GM12801 (cell line): ENCODE results near the gene FOSB.

Experiments used
- TF ChIP-seq, protein P1 (sequence below): IDR thresholded peaks from one replicate; pipeline ENCODE4 v1.5.1; 2011; ENCODE audit warnings: control low read depth; ENCODE audit not compliant: insufficient read length; ENCODE audit errors: extremely low read depth

The FOSB gene

DNA sequence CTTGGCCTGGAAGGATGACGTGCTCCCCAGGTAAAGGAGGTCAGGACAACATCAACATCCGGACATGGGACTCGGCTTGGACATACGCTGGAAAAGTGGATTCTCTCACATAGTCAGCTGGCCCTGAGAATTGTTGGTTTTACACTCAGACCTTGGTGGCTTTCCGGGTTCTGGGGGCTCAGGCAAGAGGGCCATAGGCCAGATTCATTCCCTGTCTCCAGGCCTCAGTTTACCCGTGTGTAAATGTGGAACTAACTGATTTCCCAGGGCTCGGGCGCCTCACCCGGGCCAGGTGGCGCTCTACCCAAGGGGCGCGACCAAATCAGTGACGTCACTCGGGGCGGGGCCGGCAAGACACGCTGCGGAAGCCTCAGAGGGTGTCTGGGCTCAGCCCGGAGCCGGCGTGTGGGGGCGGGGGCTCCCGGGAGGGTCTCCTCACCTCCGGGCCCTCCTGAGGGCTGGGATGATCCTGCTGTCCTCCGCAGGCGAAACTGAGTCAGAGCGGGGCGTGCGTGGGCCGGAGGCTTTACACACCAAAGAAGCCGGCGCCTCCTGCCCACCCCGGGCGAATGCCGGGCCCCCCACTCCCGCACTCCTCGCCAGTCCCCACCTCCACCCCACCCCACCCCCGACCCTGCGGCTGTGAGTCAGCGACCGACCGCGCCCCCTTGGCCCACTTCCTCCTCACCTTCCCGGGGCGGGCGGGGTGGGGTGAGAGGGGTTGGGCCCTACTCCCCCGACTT lies 38.6 kb downstream of the FOSB start:
- TF ChIP-seq, protein P1, sequence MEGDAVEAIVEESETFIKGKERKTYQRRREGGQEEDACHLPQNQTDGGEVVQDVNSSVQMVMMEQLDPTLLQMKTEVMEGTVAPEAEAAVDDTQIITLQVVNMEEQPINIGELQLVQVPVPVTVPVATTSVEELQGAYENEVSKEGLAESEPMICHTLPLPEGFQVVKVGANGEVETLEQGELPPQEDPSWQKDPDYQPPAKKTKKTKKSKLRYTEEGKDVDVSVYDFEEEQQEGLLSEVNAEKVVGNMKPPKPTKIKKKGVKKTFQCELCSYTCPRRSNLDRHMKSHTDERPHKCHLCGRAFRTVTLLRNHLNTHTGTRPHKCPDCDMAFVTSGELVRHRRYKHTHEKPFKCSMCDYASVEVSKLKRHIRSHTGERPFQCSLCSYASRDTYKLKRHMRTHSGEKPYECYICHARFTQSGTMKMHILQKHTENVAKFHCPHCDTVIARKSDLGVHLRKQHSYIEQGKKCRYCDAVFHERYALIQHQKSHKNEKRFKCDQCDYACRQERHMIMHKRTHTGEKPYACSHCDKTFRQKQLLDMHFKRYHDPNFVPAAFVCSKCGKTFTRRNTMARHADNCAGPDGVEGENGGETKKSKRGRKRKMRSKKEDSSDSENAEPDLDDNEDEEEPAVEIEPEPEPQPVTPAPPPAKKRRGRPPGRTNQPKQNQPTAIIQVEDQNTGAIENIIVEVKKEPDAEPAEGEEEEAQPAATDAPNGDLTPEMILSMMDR = no peak

DNA sequence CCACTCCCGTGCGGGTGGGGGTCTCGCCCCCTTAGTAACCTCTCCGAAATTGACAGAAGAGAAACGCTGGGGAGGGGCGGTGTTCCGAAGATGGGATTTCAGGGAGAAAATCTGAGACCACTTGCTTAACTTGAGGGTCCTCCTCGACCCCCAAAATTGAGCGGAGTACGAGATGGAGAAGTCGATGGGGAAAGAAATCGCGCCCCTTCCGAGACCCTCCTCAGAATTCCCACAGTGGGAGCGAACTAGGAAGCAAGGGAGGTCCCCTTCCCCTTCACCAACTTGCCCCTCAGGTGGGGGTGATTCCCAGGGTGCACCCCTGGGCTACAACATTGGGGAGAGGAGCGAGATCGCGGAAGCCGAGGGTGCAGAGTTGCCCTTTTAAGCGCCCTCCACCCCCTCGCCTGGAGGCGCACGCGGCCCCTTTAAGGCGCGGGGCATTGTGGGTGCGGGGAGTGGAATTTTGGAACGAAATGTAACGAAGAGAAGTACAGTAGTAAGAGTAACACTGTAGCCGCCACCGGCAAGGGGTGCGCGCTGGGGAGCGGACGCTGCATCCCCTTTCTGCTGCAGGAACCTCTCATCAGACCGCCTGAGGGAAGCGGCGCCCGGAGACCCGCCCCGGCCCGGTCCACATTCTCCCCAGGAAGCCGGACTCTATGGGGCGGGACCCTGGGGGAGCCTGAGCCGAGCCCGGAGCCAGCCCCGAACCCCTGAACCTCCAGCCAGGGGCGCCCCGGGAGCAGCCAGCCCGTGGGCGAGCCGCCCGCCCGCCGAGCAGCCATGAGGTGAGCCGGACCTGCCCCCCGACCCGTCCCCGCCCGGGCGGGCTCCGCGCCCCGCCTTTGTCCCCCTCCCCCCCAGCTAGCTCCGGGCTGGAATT lies 39.4 kb downstream of the FOSB start, which contains the start of gene VASP:
Gene VASP, plus strand, starts transcription at position 491 of the 883 bp plus-strand sequence. Its CDS starts 293 bp downstream, at position 784.
- TF ChIP-seq, protein P1 = no peak

DNA sequence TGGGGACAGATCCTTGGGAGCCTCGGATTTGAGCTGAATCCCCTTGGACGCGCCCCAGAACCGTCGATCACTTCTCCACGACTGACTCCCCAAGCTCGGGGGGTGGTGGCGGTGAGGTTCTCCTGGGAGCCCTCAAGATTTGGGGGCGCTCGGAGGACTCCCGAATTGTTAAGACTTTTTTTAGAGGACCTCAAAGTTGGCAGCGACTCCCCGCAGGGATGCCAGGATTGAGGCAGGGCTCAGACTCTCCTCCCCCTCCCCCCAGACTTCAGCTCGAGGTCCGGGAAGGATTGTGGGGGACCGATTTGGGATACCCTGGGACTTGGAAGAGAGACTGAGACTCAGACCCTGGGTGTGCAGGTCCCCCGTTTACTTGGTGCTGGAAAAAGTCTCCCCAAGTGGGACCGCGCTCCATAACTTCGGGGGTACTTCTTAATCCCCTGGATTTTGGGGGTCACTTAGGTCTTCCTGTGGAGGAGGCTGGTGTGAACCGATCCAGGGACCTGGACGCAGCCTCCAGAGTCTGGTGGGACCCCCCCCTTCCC lies 40.1 kb downstream of the FOSB start:
- TF ChIP-seq, protein P1 = no peak

DNA sequence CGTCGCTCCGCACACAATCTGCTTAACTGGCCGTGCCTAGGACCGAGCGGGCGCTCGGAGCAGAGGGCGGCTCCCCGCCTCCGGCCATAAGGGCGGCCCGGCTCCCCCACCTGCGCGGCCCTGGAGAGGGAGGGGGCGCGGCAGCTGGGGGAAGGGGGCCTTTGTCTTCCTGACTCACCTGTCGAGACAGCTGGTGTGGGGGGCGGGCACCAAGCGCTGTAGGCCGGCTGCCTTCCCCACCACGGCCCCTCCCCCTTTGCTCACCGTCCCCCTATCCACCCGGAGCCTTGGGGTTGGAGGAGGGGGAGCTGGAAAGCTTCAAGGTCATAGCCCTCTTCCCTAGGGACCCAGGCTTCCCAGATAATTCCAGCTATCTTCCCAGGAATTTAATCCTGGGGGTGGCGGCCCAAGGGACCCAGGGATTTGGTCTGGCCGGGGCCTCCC lies 40.6 kb downstream of the FOSB start:
- TF ChIP-seq, protein P1 = no peak

DNA sequence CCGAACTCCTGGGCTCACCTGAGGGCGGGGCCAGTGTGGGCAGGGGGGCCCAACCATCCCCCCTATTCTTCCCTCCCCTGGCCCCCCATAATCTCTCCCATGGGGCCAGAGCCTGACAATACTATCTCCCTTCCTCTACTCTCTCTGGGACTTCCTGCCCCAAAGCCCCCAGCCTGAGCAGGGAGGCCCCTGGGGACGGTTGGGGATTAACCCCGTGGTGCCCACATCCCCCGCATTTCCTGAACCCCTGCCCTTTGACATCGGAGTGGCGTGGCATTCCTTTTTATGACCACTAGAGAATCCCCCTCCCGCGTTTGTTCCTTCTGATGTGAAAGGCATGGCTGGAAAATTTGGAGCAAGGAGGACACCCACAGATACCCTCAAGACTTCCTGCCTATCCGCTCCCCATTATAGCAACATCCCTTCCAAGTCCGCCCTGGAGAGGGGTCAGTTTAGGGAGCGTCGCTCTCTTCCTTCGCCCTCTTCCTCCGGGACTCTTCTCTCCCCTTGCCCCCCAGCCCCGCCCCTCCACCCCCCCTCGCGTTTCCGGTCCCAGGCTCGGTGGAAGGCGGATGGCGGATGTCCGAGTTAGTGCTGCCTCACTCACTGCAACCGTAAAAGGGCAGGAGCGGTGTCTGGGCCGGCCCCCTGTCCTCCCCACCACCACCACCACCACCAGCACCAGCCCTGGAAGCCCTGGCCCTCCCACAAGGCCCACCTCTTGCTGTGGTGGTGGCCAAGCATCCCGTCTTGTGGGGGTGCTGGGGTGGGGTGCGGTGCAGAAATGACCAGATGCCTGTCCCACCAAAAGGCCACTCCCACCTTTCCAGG lies 41.3 kb downstream of the FOSB start:
- TF ChIP-seq, protein P1 = no peak

DNA sequence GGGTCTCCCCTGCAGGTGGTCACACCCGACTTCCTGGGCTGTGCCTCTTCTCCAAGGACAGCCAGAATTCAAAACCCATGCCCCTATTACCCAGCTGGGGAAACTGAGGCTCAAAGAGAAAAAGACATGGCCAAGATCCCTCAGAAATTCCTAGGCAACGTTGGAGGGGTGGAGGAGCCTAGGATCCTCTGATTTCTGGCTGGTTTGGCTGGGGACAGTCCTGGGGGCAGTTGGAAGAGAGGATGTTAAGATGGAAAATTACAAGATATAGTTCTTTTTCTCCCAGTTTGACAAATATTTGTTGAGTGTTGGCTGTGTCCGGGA lies 41.9 kb downstream of the FOSB start:
- TF ChIP-seq, protein P1 = no peak
